ENCODE measurements around the gene TRAF3. TPM values are rescaled to one million over a fixed set of nuclear protein-coding genes. Genes with fewer than 3 reads are reported as not detected.

Gene TRAF3
- total RNA-seq, 1 donor: 19.5 TPM

- H3K4me1 ChIP-seq (ENCODE audit: insufficient read depth, low read length): peaks cover 12% of the 10 kb centered on the region
- no peak for TF ChIP-seq CTCF (IDR thresholded peaks at IDR 0.05; ENCODE audit: extremely low read depth, low read depth, low read length)
- H3K27ac ChIP-seq (ENCODE audit: low read depth, low read length): no peak overlapping the region
- no peak overlapping the region for H3K4me3 ChIP-seq (ENCODE audit: insufficient read depth, low read length)
- peaks cover 52% of the 10 kb centered on the region for H4K20me1 ChIP-seq (ENCODE audit: insufficient read depth, low read length)
- H3K9me3 ChIP-seq (ENCODE audit: low read depth, low read length): no peaks in the 10 kb centered on the region
- H3K4me2 ChIP-seq (ENCODE audit: insufficient read depth, low read length): no peak overlapping the region
- no peaks in the 10 kb centered on the region for H3K27me3 ChIP-seq (ENCODE audit: insufficient read depth, low read length)
- no peak for DNase-seq (ENCODE audit: insufficient read length, low spot score, missing footprints)
- H2AFZ ChIP-seq (ENCODE audit: low read length): no peak overlapping the region
- H3K36me3 ChIP-seq (ENCODE audit: insufficient read depth, low read length): peaks cover 2% of the 10 kb centered on the region
- peaks cover 80% of the 10 kb centered on the region for H3K79me2 ChIP-seq (ENCODE audit: insufficient read depth, low read length)
Observed at GRCh38 chr14:102807013-102807406, 29.8 kb downstream of the TRAF3 start.

GRCh38 chr14:102809870-102810269 lies 32.6 kb downstream of the TRAF3 start:
- DNase-seq (ENCODE audit: insufficient read length, low spot score, missing footprints): no peak
- H3K79me2 ChIP-seq (ENCODE audit: insufficient read depth, low read length): peaks cover 79% of the 10 kb centered on the region

GRCh38 chr14:102810523-102810922 lies 33.3 kb downstream of the TRAF3 start:
- H4K20me1 ChIP-seq (ENCODE audit: insufficient read depth, low read length): peaks cover 46% of the 10 kb centered on the region
- no peak overlapping the region for H2AFZ ChIP-seq (ENCODE audit: low read length)
- no peak overlapping the region for H3K4me2 ChIP-seq (ENCODE audit: insufficient read depth, low read length)
- no peaks in the 10 kb centered on the region for H3K9me3 ChIP-seq (ENCODE audit: low read depth, low read length)
- peaks cover 2% of the 10 kb centered on the region for H3K36me3 ChIP-seq (ENCODE audit: insufficient read depth, low read length)
- H3K4me1 ChIP-seq (ENCODE audit: insufficient read depth, low read length): peaks cover 6% of the 10 kb centered on the region
- no peak overlapping the region for H3K27ac ChIP-seq (ENCODE audit: low read depth, low read length)
- H3K27me3 ChIP-seq (ENCODE audit: insufficient read depth, low read length): no peaks in the 10 kb centered on the region
- no peak overlapping the region for H3K4me3 ChIP-seq (ENCODE audit: insufficient read depth, low read length)
- peaks cover 80% of the 10 kb centered on the region for H3K79me2 ChIP-seq (ENCODE audit: insufficient read depth, low read length)
- DNase-seq (ENCODE audit: insufficient read length, low spot score, missing footprints): no peak
- no peak for TF ChIP-seq CTCF (IDR thresholded peaks at IDR 0.05; ENCODE audit: extremely low read depth, low read depth, low read length)

More at GRCh38 chr14:102809870-102810269, 32.6 kb downstream of the TRAF3 start:
- no peak overlapping the region for H3K27ac ChIP-seq (ENCODE audit: low read depth, low read length)
- H3K4me3 ChIP-seq (ENCODE audit: insufficient read depth, low read length): no peak overlapping the region
- H3K9me3 ChIP-seq (ENCODE audit: low read depth, low read length): no peaks in the 10 kb centered on the region
- H2AFZ ChIP-seq (ENCODE audit: low read length): no peak overlapping the region
- peaks cover 2% of the 10 kb centered on the region for H3K36me3 ChIP-seq (ENCODE audit: insufficient read depth, low read length)
- H3K4me2 ChIP-seq (ENCODE audit: insufficient read depth, low read length): no peak overlapping the region
- TF ChIP-seq CTCF (IDR thresholded peaks at IDR 0.05; ENCODE audit: extremely low read depth, low read depth, low read length): no peak
- peaks cover 52% of the 10 kb centered on the region for H4K20me1 ChIP-seq (ENCODE audit: insufficient read depth, low read length)
- H3K4me1 ChIP-seq (ENCODE audit: insufficient read depth, low read length): peaks cover 12% of the 10 kb centered on the region
- no peaks in the 10 kb centered on the region for H3K27me3 ChIP-seq (ENCODE audit: insufficient read depth, low read length)

GRCh38 chr14:102811254-102811963 lies 34.2 kb downstream of the TRAF3 start:
- no peak overlapping the region for H3K4me2 ChIP-seq (ENCODE audit: insufficient read depth, low read length)
- no peaks in the 10 kb centered on the region for H3K9me3 ChIP-seq (ENCODE audit: low read depth, low read length)
- peaks cover 2% of the 10 kb centered on the region for H3K36me3 ChIP-seq (ENCODE audit: insufficient read depth, low read length)
- no peak overlapping the region for H3K27ac ChIP-seq (ENCODE audit: low read depth, low read length)
- H3K27me3 ChIP-seq (ENCODE audit: insufficient read depth, low read length): no peaks in the 10 kb centered on the region
- no peak for TF ChIP-seq CTCF (IDR thresholded peaks at IDR 0.05; ENCODE audit: extremely low read depth, low read depth, low read length)
- H3K4me3 ChIP-seq (ENCODE audit: insufficient read depth, low read length): no peak overlapping the region
- no peaks in the 10 kb centered on the region for H3K4me1 ChIP-seq (ENCODE audit: insufficient read depth, low read length)
- no peak overlapping the region for H2AFZ ChIP-seq (ENCODE audit: low read length)
- peaks cover 80% of the 10 kb centered on the region for H3K79me2 ChIP-seq (ENCODE audit: insufficient read depth, low read length)
- no peak for DNase-seq (ENCODE audit: insufficient read length, low spot score, missing footprints)
- peaks cover 40% of the 10 kb centered on the region for H4K20me1 ChIP-seq (ENCODE audit: insufficient read depth, low read length)
